ENCODE measurements around the gene MDK. TPM values are rescaled to one million over a fixed set of nuclear protein-coding genes. Genes with fewer than 3 reads are reported as not detected.

Gene MDK
- total RNA-seq, 1 donor from 2014 or later: 93.3 TPM

DNA sequence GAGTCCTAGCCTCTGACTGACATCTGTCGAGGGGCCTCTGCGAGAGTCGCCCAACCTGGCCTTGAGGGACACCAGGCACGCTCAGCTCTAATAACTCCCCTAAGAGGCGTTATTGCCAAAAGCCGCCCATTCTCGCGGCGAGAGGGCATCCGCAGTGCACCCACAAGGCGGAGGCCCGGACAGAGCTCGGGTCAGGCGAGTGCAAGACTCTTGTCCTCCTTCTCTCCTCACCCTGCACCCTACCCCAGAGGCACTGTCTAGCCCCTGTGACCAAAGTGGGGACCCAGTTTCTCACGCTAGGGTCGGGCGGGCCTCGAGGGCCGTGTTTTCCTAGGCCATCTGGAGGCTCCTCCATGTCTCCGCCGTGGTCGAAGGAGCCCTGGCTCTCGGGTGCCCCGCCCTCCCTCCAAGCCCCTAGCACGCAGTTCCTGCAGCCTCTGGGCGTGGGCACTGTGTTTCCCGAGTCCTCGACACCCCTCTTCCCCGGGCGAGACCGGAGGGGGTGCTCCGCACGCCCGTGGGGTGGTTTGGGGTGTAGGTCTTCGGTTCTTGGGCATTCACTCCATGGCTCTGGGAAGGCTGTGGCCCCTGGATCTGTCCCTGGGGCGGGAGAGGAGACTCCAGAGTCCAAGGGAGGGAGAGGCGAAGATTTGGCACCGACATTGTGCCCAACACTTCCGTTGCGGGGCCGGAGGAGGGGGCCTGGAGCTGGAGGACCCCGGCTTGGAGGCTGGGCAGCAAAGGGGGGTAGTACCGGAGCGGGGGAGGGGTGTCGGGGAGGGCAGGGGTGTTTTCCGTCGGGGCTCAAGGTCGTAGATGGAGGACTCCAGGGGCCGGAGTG is 9.1 kb downstream of the MDK start:
- Histone ChIP-seq H3K27me3 (peaks cover 16% of the 10 kb centered on the region), H3K4me1 (peaks cover 14 to 21% of the 10 kb centered on the region in 2 donors), H3K36me3 (no peaks in the 10 kb centered on the region), H3K9me3 (no peaks in the 10 kb centered on the region), H3K4me3 (no peak overlapping the region), H3K27ac (no peak overlapping the region)
- no peak for TF ChIP-seq CTCF (IDR thresholded peaks at IDR 0.05)
- no peak for DNase-seq (ENCODE audit: low spot score in 2 of 2)
- intact Hi-C loops (cut with DNase I): loop anchor here (5.0 kb wide), 1 partner anchor 147 kb away; no protein-coding TSS in a partner anchor

- peaks cover 16% of the 10 kb centered on the region for H3K27me3 ChIP-seq
- no peak for DNase-seq (ENCODE audit: low spot score in 2 of 2)
Measured at GRCh38 chr11:46391186-46391577, 9.7 kb downstream of the MDK start.

DNA sequence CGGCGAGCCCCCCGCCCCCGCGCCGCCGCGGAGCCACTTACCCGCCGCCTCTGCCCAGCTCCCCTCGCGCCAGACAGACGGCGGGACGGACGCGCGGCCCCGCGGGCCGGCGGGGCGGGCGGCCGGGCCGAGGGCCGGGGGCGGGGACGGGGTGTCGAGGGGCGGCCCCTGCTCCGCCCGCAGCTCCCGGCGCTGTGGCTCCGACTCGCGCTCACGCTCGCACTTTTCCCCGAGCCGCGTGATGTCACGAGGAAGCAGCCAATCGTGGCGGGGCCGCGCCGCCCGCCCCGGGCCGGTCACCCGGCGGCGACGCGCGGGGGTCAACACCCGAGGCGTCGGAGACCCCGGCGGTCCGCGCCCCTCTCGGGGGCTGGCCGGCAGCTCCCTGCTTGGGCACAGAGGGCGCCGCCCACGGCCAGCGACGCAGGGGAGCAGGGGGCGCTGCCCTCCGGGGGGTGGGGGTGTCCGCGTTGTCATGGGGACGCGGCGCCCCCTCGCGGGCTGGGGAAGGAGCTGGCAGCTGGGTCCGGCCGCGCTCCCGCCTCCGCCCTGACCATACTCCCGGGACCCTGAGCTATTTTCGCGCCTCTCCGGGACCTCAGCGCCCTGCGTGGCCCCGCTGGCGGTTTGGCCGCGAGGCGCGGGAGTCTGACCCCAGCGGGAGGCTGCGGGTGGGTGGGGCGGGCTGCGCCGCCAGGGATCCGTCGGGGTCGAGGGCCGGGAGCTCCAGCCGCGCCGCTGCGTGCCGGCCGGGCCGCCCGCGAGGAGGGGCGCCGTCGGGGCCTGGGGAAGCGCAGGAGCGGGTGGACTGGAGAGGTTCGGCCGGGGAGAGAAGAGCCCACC is 10.3 kb downstream of the MDK start, which contains the start of gene CHRM4:
Gene CHRM4 (minus strand): TSS at position 199 of the 843 bp plus-strand sequence. CDS start 5,219 bp downstream, outside the sequence.
- intact Hi-C loops (cut with DNase I): loop anchor here (5.0 kb wide), 1 partner anchor 146 kb away; no protein-coding TSS in a partner anchor
- peaks cover 16% of the 10 kb centered on the region for H3K27me3 ChIP-seq
- no peak within 1 kb of the TSS for H3K27ac ChIP-seq
- peaks cover 14 to 21% of the 10 kb centered on the region in 2 donors for H3K4me1 ChIP-seq
- H3K4me3 ChIP-seq: peak within 1 kb of the TSS; percentile 48 to 50
- no peak for DNase-seq (ENCODE audit: low spot score in 2 of 2)
- peaks cover 4 to 9% of the 10 kb centered on the region in 2 donors for H3K36me3 ChIP-seq
- no peaks in the 10 kb centered on the region for H3K9me3 ChIP-seq
- TF ChIP-seq CTCF (IDR thresholded peaks at IDR 0.05): peak in 1 of 3 experiments; percentile 11

More at GRCh38 chr11:46391186-46391577, 9.7 kb downstream of the MDK start:
- peaks cover 0 to 4% of the 10 kb centered on the region in 2 donors for H3K36me3 ChIP-seq
- intact Hi-C loops (cut with DNase I): loop anchor here (5.0 kb wide), 1 partner anchor 146 kb away; no protein-coding TSS in a partner anchor
- H3K27ac ChIP-seq: no peak overlapping the region
- no peak for TF ChIP-seq CTCF (IDR thresholded peaks at IDR 0.05)
- peaks cover 14 to 21% of the 10 kb centered on the region in 2 donors for H3K4me1 ChIP-seq
- peak overlapping the region; percentile 48 to 50 for H3K4me3 ChIP-seq
- H3K9me3 ChIP-seq: no peaks in the 10 kb centered on the region

DNA sequence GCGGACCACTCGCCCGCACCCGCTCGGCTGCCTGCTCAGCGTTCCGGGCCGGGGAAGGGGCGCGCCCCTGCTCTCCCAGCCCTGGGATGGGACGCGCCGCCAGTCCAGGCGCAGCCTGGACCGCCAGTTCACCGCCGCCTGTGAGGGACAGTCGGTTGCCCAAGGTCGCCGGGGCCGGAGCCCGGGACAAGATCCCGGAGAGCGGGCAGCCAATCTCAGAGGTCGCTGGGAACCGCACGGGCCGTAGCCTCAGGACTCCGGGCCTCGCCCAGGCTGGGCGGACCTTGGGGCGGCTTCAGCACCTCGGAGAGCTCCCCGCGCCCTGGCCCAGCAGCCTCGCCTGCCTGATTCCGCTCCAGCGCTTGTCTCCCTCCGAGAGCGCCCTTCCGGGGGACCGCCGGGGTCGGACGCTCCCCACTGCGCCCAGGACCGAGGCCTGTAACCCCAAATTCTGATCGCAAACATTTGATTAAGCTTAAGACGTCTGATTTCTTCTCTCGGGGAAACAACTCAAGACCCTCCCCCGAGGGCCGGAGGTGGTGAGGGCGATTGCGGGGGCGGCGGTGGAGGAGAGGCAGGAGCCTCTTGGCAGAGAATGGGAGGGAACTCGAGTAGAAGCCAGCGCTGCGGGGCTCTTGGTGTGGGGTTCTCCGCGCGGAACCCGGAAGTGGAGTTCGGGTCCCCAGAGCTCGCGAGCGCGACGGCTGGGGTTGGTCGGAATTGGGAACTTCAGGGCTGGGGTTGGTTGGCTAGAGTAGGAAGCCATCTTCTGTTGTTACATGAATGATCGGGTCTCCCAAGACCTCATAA is 11.2 kb downstream of the MDK start:
- no peak for TF ChIP-seq CTCF (IDR thresholded peaks at IDR 0.05)
- Histone ChIP-seq H3K36me3 (peaks cover 12 to 17% of the 10 kb centered on the region in 2 donors), H3K9me3 (no peaks in the 10 kb centered on the region), H3K4me1 (peaks cover 14 to 21% of the 10 kb centered on the region in 2 donors), H3K4me3 (peak overlapping the region; percentile 48 to 50), H3K27me3 (peaks cover 16% of the 10 kb centered on the region), H3K27ac (no peak overlapping the region)
- intact Hi-C loops (cut with DNase I): loop anchor here (5.0 kb wide), 1 partner anchor 145 kb away; no protein-coding TSS in a partner anchor
- DNase-seq (ENCODE audit: low spot score in 2 of 2): peak in 1 of 2 donors; percentile 84

- intact Hi-C loops (cut with DNase I): loop anchor here (5.0 kb wide), 1 partner anchor 144 kb away; no protein-coding TSS in a partner anchor
- H3K27me3 ChIP-seq: peaks cover 16% of the 10 kb centered on the region
- TF ChIP-seq CTCF (IDR thresholded peaks at IDR 0.05): no peak
- H3K9me3 ChIP-seq: no peaks in the 10 kb centered on the region
- no peak overlapping the region for H3K27ac ChIP-seq
- H3K4me1 ChIP-seq: peaks cover 14 to 21% of the 10 kb centered on the region in 2 donors
- H3K36me3 ChIP-seq: peaks cover 17 to 23% of the 10 kb centered on the region in 2 donors
- peak overlapping the region in 1 of 2 donors; percentile 50 for H3K4me3 ChIP-seq
- DNase-seq (ENCODE audit: low spot score in 2 of 2): no peak
Measured at GRCh38 chr11:46393231-46393616, 11.8 kb downstream of the MDK start.
